Erythroblast (primary cell): ENCODE data around the gene CDC42SE2.

ENCODE experiments used
- GATA1 ChIP-seq: IDR thresholded peaks from 2 replicates; pipeline ENCODE4 v1.6.1; 2011; ENCODE audit warnings: low read depth, mild to moderate bottlenecking, control low read depth, low read length, moderate library complexity
- POLR2A ChIP-seq: IDR thresholded peaks from 2 replicates; pipeline ENCODE4 v1.6.1; 2011; ENCODE audit warnings: mild to moderate bottlenecking, low read length

GRCh38 chr5:131406076-131406475 lies 142.2 kb downstream of the CDC42SE2 start:
- no peak for TF ChIP-seq POLR2A
- TF ChIP-seq GATA1, result no peak
